DMS114 treated with DMSO at 0.1 percent for 48 hours (cell line): Measurements from ENCODE around the gene PSMC2.
A peak's percentile ranks its signal among the peaks of the same experiment; 100 is the strongest.

Source experiments
- DNase-seq: peaks from one replicate; lab custom pipeline; 2025; ENCODE audit not compliant: unreplicated experiment; lab: John Stamatoyannopoulos, UW

PSMC2 gene

GRCh38 chr7:103347507-103348267 is at the start of gene PSMC2:
TSS of gene PSMC2 (plus strand) at chr7:103347643. CDS start at chr7:103347712, 69 bp downstream.
- peak; percentile 85 for DNase-seq

DNA sequence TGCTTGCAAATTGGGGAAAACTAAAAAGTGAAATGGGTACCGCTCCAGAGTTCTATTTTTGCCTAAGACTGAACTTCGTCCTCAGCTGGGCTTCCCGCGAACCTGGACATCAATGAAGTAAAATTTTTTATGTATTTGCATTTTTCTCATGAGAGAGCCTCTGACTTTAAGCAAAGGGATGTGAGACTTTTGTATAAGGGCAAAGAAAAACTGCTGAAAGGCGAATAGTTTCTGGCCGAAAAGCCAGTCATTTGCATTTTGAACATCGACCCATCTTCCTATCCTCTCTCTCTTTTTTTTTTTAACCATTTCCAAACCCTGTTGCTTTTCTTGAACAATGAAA is 49.6 kb upstream of the PSMC2 start:
- DNase-seq: no peak

DNA sequence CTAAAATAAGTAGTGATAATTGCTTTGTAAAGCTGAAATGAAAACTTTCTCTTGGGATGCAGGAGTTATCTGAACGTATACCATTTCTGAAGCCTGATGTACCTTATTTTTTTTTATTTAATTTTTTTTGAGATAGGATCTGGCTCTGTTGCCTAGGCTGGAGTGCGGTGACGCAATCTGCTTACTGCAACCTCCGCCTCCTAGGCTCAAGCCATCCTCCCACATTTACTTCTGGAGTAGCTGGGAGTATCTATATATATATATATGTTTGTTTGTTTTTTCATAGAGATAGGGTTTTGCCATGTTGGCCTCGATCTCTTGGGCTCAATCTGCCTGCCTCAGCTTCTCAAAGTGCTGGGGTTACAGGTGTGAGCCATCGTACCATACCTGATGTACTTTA is 47.8 kb upstream of the PSMC2 start:
- no peak for DNase-seq

- no peak for DNase-seq
Measured at GRCh38 chr7:103301441-103301840, 46.0 kb upstream of the PSMC2 start.

GRCh38 chr7:103307503-103308231 is 39.8 kb upstream of the PSMC2 start:
- DNase-seq: no peak

GRCh38 chr7:103314852-103315251 is 32.6 kb upstream of the PSMC2 start:
- no peak for DNase-seq

GRCh38 chr7:103316380-103316941 is 31.0 kb upstream of the PSMC2 start:
- DNase-seq: no peak

- no peak for DNase-seq
Measured at GRCh38 chr7:103317009-103317408, 30.4 kb upstream of the PSMC2 start.

- DNase-seq: no peak
Measured at GRCh38 chr7:103325744-103326143, 21.7 kb upstream of the PSMC2 start.

DNA sequence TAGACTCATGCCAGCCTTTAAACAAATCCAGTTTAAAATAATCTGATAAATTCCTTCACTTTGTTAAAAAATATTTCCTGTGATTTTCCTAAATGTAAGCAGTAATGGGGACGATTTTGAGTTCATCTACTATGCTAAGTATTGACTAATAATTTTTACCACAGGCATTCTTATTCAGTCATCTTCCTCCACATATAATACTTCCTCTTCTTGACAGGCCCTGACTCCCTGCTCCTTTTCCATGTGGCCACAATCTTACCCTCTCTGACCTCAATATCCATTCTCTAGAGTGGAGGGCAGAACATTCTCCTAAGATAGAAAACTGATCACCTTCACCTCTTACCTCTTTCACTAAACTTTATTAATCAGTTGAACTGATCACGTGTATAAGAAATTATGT is 10.7 kb upstream of the PSMC2 start:
- no peak for DNase-seq

DNA sequence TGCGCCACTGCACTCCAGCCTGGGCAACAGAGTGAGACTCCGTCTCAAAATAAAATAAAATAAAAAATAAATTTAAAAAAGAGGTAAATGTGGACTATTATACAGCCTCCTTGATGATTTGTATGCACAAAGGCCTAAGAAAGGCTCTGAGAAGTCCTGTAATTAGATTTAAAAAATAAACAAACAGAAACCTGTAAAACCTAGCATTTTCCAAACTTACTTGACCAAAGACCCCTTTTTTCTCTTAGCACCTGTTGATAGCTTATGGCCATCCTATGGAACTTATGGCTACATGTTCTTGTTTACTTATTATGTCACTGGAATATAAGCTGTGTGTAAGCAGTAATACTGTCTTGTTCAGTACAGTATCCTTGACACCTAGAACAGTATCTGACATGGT is 8.6 kb upstream of the PSMC2 start:
- no peak for DNase-seq

DNA sequence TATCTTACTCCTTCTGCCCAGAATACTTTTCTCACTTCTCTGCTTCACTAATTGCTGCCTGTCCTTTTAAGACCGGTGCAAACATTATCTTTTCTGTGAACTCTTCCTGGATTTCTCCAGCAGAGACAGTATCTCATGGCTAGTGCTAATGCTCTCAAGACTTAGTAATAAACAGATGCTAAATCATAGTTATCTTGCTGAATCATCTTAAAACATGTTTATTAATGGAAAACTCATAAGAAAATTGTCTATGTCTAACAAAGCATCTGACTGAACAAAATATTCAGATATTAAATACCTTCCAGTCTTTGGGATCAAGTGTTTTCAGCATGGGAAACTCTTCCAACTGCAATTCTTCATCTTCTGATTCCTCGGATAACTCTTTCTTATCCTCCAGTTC is 6.0 kb upstream of the PSMC2 start:
- DNase-seq: no peak

DNA sequence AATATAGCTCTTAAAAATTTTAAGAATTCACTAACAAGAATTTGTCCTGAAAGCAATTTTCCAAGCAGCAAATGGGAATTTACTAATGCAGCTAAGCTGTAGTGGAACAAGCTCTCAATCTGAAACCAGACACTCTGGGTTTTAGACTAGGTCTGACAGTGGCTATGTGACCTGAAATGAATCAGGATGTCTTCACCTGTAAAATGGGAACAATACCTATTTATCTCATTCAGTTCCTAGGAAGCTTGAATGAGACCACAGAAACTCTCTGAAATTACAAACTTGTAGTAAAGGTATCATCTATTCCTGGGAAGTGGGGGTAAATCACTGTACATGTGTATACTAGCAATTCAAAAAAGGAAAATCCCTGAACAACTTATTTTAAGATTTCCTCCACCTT is 4.1 kb upstream of the PSMC2 start:
- DNase-seq: no peak

- no peak for DNase-seq
Measured at GRCh38 chr7:103343758-103344452, 3.5 kb upstream of the PSMC2 start.

GRCh38 chr7:103344453-103345149 is 2.8 kb upstream of the PSMC2 start, which contains the start of gene DNAJC2:
TSS of gene DNAJC2 (minus strand) at chr7:103344767. CDS start at chr7:103344622, 145 bp downstream.
- DNase-seq: peak; percentile 89

- DNase-seq: no peak
Measured at GRCh38 chr7:103346396-103346795, 1.0 kb upstream of the PSMC2 start.

DNA sequence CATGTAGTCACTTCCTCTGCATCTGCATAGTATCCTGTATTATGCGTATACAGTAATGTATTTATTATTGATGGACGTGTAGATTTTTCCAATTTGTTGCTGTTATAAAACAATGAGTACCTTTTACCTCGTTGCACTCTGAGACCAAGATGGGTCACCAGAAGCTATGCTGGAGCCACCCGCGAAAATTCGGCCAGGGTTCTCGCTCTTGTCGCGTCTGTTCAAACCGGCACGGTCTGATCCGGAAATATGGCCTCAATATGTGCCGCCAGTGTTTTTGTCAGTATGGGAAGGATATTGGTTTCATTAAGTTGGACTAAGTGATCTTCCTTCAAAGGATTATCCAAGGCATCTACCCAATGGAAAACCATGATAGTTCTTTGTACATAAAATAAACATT is 1.0 kb downstream of the PSMC2 start:
- no peak for DNase-seq

- DNase-seq: no peak
Measured at GRCh38 chr7:103348959-103349358, 1.5 kb downstream of the PSMC2 start.

- no peak for DNase-seq
Measured at GRCh38 chr7:103349805-103350204, 2.4 kb downstream of the PSMC2 start.

- DNase-seq: no peak
Measured at GRCh38 chr7:103369432-103369831, 22.0 kb downstream of the PSMC2 start.
